Natural killer cell (primary cell): ENCODE measurements around the gene HS3ST3A1. TPM values are rescaled to one million over a fixed set of nuclear protein-coding genes. Genes with fewer than 3 reads are reported as not detected.

Source experiments
- ATAC-seq, 3 donors: fragments of 150-1000 bp in 2 of 3; fragments of 200-7000 bp in 1 of 3; cut with Tn5 transposase; 1 replicate in 1 of 3; 2 replicates in 2 of 3; pipeline ENCODE4 v1.10.0; 2021; ENCODE audit warnings: mild to moderate bottlenecking in 2 of 3, moderate library complexity in 2 of 3
- DNase-seq, 2 donors: peaks; one replicate each; pipeline versions ENCODE4 v3.0.0 to v3.0.0-alpha.2; 2013 to 2021; ENCODE audit warnings: mixed read lengths in 1 of 2
- H3K27ac ChIP-seq: one replicate; pipeline ENCODE4 v1.5.1; 2013; ENCODE audit warnings: mild to moderate bottlenecking, low read length
- H3K27me3 ChIP-seq: one replicate; pipeline ENCODE4 v1.6.1; 2013; ENCODE audit warnings: low read length; ENCODE audit not compliant: control insufficient read depth, insufficient read depth
- H3K36me3 ChIP-seq: one replicate; pipeline ENCODE4 v1.6.1; 2013; ENCODE audit warnings: low read length; ENCODE audit not compliant: control insufficient read depth, insufficient read depth
- H3K4me1 ChIP-seq: one replicate; pipeline ENCODE4 v1.6.1; 2013; ENCODE audit warnings: low read length; ENCODE audit not compliant: control insufficient read depth, insufficient read depth
- H3K4me3 ChIP-seq: one replicate; pipeline ENCODE4 v1.5.1; 2013; ENCODE audit warnings: low read length
- H3K9me3 ChIP-seq: one replicate; pipeline ENCODE4 v1.6.1; 2013; ENCODE audit warnings: low read length; ENCODE audit not compliant: control insufficient read depth, insufficient read depth
- H3K27ac Mint-ChIP-seq, 2 donors: one replicate each; pipeline ENCODE4 v1.8.0; 2022; ENCODE audit warnings: mild to moderate bottlenecking in 2 of 2, mixed read lengths in 2 of 2, moderate library complexity in 1 of 2
- H3K27me3 Mint-ChIP-seq, 2 donors: one replicate each; pipeline ENCODE4 v1.8.0; 2022; ENCODE audit warnings: low read depth in 2 of 2, mixed read lengths in 2 of 2
- H3K36me3 Mint-ChIP-seq: one replicate; pipeline ENCODE4 v1.8.0; 2022; ENCODE audit warnings: mixed read lengths
- H3K4me1 Mint-ChIP-seq, 2 donors: one replicate each; pipeline ENCODE4 v1.8.0; 2022; ENCODE audit warnings: mixed read lengths in 2 of 2
- H3K4me3 Mint-ChIP-seq: one replicate; pipeline ENCODE4 v1.8.0; 2022; ENCODE audit warnings: mild to moderate bottlenecking, moderate library complexity, mixed read lengths
- H3K9me3 Mint-ChIP-seq, 2 donors: one replicate each; pipeline ENCODE4 v1.8.0; 2022; ENCODE audit warnings: mixed read lengths in 2 of 2
- CTCF ChIP-seq: fragments of 200-600 bp; IDR thresholded peaks from one replicate; pipeline ENCODE4 v1.8.0; 2022; ENCODE audit warnings: antibody characterized with exemption
- WGBS: methylation state at CpG from one replicate; pipeline ENCODE4 v1.1.7; 2013; ENCODE audit warnings: missing lambda C conversion rate; ENCODE audit not compliant: insufficient coverage; 5-methylcytosine and 5-hydroxymethylcytosine counted together
- intact Hi-C: fragments of 100-400 bp; cut with micrococcal nuclease; formaldehyde crosslinking; loops from one replicate; pipeline ENCODE4 v1.14.2; 2022
- total RNA-seq, 4 donors: library from RNA; stranded (reverse); fragments of 120-200 nt in 1 of 4; gene quantifications; one replicate each; pipeline versions ENCODE4 v1.2.3 to v1.2.4, GENCODE V29; 2013 to 2022

The HS3ST3A1 gene
- total RNA-seq, 3 donors from 2014 or later (not counting 1 experiment from before 2014, with no cell fraction given), result 1.6 to 2.5 TPM; not detected in 1

- H3K36me3 ChIP-seq, result no peaks in the 10 kb centered on the region
- Mint-ChIP-seq H3K4me1 (no peaks in the 10 kb centered on the region), H3K36me3 (no peaks in the 10 kb centered on the region), H3K9me3 (no peaks in the 10 kb centered on the region), H3K27ac (no peak overlapping the region), H3K27me3 (peaks cover 0 to 9% of the 10 kb centered on the region in 2 donors), H3K4me3 (no peak overlapping the region)
- no peaks in the 10 kb centered on the region for H3K27me3 ChIP-seq
- TF ChIP-seq CTCF, result no peak
- no peak overlapping the region for H3K27ac ChIP-seq
- no peaks in the 10 kb centered on the region for H3K4me1 ChIP-seq
- WGBS, result 50% methylated on average over 1 of the region's 2 CpGs
- H3K4me3 ChIP-seq, result no peak overlapping the region
- intact Hi-C loops, result no loop called here
- H3K9me3 ChIP-seq, result no peaks in the 10 kb centered on the region
- no peak for DNase-seq
- ATAC-seq, result no peak
Observed at GRCh38 chr17:13518261-13519000, 83.3 kb downstream of the HS3ST3A1 start.

DNA sequence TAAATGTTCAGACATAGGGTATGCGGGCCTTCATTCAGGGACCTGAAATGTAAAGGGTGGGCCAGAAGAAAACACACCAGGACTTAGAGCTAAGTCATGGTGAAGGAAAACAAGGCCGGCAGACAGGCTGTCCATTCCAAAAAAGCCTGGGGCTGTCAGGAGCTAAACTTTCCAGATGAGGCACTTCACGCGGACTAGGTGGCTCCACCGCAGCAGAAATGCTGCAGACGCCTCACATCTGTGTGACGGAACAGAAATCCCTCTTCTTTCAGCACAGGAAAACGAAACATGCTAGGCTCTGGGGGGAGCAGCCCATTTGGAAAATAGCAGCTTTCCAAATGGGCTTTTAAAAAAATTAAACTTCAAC, 88.7 kb downstream of the HS3ST3A1 start:
- Histone ChIP-seq H3K4me3 (no peak overlapping the region), H3K36me3 (no peaks in the 10 kb centered on the region), H3K27me3 (no peaks in the 10 kb centered on the region), H3K4me1 (no peaks in the 10 kb centered on the region), H3K9me3 (no peaks in the 10 kb centered on the region), H3K27ac (no peak overlapping the region)
- WGBS, result 91% methylated on average over 8 of the region's 8 CpGs
- Mint-ChIP-seq H3K4me3 (no peak overlapping the region), H3K9me3 (no peaks in the 10 kb centered on the region), H3K27ac (no peak overlapping the region), H3K36me3 (no peaks in the 10 kb centered on the region), H3K4me1 (peaks cover 0 to 9% of the 10 kb centered on the region in 2 donors), H3K27me3 (peaks cover 0 to 13% of the 10 kb centered on the region in 2 donors)
- intact Hi-C loops, result no loop called here
- no peak for TF ChIP-seq CTCF
- DNase-seq (no peak), ATAC-seq (no peak)

DNA sequence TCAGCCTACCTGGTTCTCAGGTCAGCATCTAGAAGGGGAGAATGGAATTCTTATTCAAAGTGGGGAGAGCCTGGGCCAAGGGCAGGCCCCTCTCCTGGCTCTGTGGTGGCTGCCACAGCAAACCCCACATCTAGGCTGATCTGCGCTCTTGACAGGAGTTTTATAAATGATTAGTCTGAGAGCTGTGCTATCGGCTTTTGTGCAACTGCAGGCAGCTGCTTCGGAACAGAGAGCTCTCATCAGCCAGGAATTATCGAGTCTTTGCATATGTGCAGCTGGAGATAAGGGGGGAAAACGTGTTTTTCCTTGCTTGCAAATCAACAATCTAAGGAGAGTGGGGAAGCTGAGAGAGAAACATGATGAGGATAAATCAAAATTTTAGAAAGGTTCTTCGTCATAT, 91.7 kb downstream of the HS3ST3A1 start:
- H3K9me3 ChIP-seq, result no peaks in the 10 kb centered on the region
- Mint-ChIP-seq H3K27me3 (peaks cover 0 to 13% of the 10 kb centered on the region in 2 donors), H3K27ac (no peak overlapping the region)

More for the DNA sequence above, 91.7 kb downstream of the HS3ST3A1 start:
- ATAC-seq (no peak), DNase-seq (no peak)
- 31% methylated on average over 6 of the region's 6 CpGs for WGBS
- no peaks in the 10 kb centered on the region for H3K4me1 ChIP-seq
- H3K36me3 ChIP-seq, result no peaks in the 10 kb centered on the region
- H3K27ac ChIP-seq, result no peak overlapping the region
- Mint-ChIP-seq H3K4me3 (no peak overlapping the region), H3K36me3 (no peaks in the 10 kb centered on the region), H3K9me3 (no peaks in the 10 kb centered on the region), H3K4me1 (peaks cover 0 to 9% of the 10 kb centered on the region in 2 donors)
- H3K4me3 ChIP-seq, result no peak overlapping the region
- no peaks in the 10 kb centered on the region for H3K27me3 ChIP-seq
- TF ChIP-seq CTCF, result no peak
- intact Hi-C loops, result no loop called here
